Glomerular endothelial cell (primary cell): ENCODE results near the gene PTPRD. TPM values are rescaled to one million over a fixed set of nuclear protein-coding genes. Genes with fewer than 3 reads are reported as not detected.

ENCODE experiments used
- DNase-seq: peaks from one replicate; pipeline ENCODE4 v3.0.0-alpha.2; 2011; ENCODE audit warnings: low read depth, low spot score; ENCODE audit errors: extremely low read depth
- total RNA-seq: library from RNA; depleted of rRNA; stranded (reverse); fragments of >200 nt; gene quantifications from 2 replicates; pipeline ENCODE4 v1.2.3, GENCODE V29; 2015

Gene PTPRD
- total RNA-seq, 1 donor from 2014 or later: 4.1 TPM

GRCh38 chr9:8585036-8585435 is 2027.8 kb downstream of the PTPRD start:
- no peak for DNase-seq

GRCh38 chr9:8579661-8580060 is 2033.1 kb downstream of the PTPRD start:
- no peak for DNase-seq

GRCh38 chr9:8576741-8577140 is 2036.1 kb downstream of the PTPRD start:
- no peak for DNase-seq

- no peak for DNase-seq
Observed at GRCh38 chr9:8574846-8575245, 2038.0 kb downstream of the PTPRD start.

GRCh38 chr9:8572209-8572608 is 2040.6 kb downstream of the PTPRD start:
- no peak for DNase-seq

GRCh38 chr9:8571643-8572042 is 2041.2 kb downstream of the PTPRD start:
- no peak for DNase-seq

GRCh38 chr9:8570776-8571175 is 2042.0 kb downstream of the PTPRD start:
- DNase-seq: no peak

GRCh38 chr9:8569823-8570222 is 2043.0 kb downstream of the PTPRD start:
- DNase-seq: no peak

GRCh38 chr9:8567963-8568579 is 2044.7 kb downstream of the PTPRD start:
- DNase-seq: no peak

- DNase-seq: no peak
Observed at GRCh38 chr9:8564960-8565359, 2047.8 kb downstream of the PTPRD start.

- no peak for DNase-seq
Observed at GRCh38 chr9:8560560-8561525, 2052.0 kb downstream of the PTPRD start.

- DNase-seq: no peak
Observed at GRCh38 chr9:8558176-8558575, 2054.6 kb downstream of the PTPRD start.

- DNase-seq: no peak
Observed at GRCh38 chr9:8555762-8556500, 2056.9 kb downstream of the PTPRD start.

- no peak for DNase-seq
Observed at GRCh38 chr9:8553444-8553843, 2059.4 kb downstream of the PTPRD start.

GRCh38 chr9:8552732-8553131 is 2060.1 kb downstream of the PTPRD start:
- no peak for DNase-seq

- no peak for DNase-seq
Observed at GRCh38 chr9:8549214-8549613, 2063.6 kb downstream of the PTPRD start.

GRCh38 chr9:8543219-8543618 is 2069.6 kb downstream of the PTPRD start:
- DNase-seq: no peak

- DNase-seq: no peak
Observed at GRCh38 chr9:8542537-8542936, 2070.3 kb downstream of the PTPRD start.

GRCh38 chr9:8539681-8540197 is 2073.1 kb downstream of the PTPRD start:
- DNase-seq: no peak

- no peak for DNase-seq
Observed at GRCh38 chr9:8536845-8537244, 2076.0 kb downstream of the PTPRD start.

GRCh38 chr9:8534828-8535227 is 2078.0 kb downstream of the PTPRD start:
- DNase-seq: no peak
